HG02852 (cell line): ENCODE measurements around the gene COL28A1.
"Not testable (repeated sequence)": the region's sequence is repeated elsewhere in the genome, so short reads cannot be mapped to it uniquely, and the experiment has no call there.

Experiments
- ATAC-seq: cut with Tn5 transposase; IDR thresholded peaks from one replicate; pipeline ENCODE4 v1.9.1; 2021; ENCODE audit warnings: mild to moderate bottlenecking, moderate library complexity; ENCODE audit not compliant: unreplicated experiment

COL28A1 gene

DNA sequence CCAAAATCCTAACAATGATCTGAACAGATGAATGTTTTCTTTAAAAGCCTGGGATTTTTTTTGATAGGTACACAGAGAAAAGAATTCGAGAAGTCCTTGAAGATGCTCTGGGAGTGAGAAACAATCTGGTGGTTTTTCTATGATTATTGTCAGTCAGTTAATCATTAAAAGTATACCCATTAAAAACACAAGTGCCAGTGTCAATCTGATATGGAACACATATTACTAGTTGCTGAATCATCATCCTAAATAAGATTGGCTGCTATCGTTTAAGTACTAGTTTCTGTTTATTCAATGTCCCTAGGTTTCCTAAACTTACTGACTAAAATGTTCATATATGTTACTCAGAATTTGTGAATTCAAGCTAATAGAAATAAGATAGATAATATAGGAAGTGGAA, 16.1 kb downstream of the COL28A1 start:
- ATAC-seq: no peak

DNA sequence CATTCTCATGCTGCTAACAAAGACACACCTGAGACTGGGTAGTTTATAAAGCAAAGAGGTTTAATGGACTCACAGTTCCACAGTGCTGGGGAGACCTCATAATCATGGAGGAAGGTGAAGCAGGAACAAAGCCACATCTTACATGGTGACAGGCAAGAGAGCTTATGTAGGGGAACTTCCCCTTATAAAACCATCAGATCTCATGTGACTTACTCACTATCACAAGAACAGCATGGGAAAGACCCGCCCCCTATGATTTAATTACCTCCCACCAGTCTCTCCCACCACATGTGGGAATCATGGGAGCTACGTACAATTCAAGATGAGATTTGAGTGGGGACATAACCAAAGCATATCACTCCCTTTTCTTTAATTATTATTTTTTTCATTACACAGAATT, 16.6 kb downstream of the COL28A1 start:
- ATAC-seq: no peak

DNA sequence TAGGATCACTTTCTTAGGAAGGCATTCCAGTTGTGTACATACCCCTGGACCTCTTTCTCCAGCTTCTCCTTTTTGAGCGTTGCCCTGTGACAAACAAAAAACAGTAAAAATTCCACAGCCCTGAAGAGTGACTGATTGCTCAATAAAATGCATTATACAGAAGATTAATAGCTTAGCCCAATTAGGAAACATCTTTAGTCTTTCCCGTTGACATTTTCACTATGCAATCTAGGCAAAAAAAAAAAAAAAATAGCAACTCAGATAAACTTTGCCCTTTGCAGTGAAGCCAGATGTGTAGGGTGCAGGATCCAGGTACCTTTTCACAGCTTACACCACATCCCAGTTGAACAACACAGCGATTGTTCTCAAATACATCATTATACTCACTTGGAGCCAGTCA, 17.9 kb downstream of the COL28A1 start:
- no peak for ATAC-seq

DNA sequence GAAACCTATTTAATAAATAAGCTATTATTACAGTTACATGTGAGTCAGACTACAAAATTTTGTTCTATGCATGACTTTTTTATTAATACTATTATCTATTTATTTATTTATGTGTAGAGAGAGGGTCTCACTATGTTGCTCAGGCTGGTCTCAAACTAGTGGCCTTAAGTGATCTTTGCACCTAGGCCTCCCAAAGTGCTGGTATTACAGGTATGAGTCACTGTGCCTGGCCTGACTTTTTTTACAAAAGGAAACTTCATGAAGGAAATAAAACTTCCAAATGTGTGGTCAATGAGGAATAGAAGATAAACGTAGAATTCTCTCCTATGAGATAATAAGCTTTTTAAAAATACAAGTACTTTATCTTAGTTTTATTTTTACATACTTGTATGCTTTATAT, 19.0 kb downstream of the COL28A1 start:
- ATAC-seq: no peak

DNA sequence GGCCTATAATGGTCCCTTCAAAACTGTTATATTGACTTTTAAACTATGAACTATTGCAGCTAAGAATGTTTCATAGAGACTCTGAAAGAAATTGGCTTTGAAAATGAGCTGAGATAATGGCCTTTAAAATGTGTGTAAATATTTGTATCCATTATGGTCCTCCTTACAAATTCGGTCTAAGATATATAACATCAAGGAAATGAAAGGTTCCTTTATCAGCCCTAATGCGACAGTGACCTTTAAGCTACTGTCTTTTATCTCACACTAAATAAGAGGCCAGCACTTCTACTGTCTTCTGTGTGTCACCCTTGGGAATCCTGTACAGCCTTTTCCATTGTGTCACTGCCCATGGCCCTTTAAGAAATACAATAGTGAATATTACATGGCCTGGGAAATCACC, 19.5 kb downstream of the COL28A1 start:
- ATAC-seq: no peak

DNA sequence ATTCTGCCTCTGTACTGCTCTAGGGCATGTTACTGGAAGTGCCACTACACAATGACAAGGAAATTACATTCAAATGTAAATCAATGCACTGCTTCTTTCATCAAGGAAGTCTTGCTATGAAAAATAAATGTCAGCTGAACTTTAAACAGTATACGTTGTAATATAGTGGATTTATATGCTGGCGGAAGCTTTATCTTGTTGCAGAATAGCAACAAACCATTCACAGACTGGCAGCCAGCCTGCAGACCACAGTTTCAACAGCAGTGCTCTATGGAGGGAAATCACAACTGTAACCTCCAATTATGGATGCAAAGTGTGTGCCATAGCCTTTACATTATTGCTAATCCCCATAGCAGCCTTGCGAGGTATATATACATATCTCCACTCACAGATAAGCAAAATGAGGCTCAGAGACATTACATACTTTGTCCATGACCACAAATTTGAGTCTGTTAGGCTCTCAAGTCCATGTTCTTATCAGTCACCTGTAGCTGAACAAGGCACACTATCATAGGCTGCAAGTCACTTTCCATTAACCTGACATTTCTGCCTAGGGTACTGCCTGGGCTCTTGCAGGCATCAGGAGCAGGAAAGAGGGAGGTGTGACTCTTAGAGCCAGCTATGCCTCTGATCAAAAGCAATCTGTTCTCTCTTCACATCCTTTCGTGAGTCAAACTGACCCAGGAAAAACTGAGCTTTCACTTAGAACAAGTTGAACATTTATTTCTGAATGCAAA, 22.6 kb downstream of the COL28A1 start:
- ATAC-seq: no peak

DNA sequence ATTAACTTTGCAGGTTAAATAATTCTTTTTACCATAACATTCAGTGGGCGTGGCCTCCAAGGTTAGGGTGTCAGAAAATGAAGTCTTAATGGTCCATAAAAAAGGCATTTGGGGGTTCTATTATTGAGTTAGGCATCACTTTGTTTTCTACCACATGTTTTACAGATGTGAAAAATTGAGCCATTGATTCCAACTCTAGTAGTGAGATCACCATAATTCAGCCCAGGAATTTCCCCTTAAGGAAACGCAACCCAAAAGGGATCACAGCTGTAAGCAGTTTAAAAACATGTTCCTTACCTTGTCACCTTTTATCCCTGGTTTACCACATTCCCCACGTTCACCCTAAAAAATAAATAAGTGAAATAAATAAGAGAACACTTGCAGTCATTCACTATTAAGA, 24.9 kb downstream of the COL28A1 start:
- ATAC-seq: no peak

DNA sequence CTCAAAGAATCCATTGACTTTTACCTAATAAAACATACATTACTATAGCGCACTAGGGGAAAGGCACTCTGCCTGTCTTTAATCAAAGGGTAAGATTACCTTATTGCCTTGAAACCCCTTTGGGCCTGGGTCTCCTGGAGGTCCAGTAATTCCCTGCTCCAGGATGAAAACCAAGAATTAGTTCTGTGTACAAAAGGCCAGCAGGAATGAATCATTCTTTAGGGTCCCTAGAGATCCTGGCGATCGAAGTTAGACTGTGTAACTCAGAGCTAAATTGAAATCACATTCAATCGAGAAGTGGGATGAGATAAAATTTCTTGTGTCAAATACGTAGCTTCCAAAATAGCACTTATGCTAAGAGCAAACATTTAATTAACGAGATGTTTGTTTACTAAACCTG, 29.8 kb downstream of the COL28A1 start:
- ATAC-seq: no peak

DNA sequence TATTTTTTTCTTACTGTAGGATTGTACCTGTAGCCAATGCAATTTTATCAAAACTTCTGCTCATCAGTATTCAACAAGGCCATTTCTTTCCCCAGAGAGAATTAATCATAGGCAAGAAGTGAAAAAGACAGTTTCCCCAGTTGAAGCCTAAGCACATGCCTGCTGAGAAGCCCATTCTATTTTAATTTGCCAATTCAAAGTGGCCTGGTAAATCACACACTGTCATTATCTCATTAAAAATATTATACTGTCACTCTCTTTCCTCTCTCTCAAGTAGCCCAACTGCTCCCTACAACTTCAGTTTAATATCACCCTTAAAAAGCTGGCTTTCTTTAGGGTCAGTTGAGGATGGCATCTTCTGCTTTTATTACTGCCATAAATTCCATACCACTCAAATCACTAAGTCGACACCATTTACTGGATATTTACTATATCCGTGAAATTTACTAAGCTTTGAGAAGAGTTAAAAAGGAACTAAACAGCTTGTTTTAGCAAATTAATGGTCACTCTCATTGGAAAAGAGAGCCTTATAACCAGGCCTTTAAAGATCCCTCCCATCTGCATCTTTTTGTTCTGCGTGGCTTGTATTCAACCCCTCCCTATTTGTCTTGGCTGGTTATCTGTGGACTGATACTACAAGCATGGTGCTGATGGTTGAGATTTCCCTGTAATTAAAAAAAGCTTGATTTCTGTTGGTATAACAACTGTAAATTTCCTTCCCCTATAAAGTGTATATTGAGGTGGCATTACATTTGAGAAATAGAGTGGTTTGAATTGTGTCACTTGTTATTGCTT, 30.6 kb downstream of the COL28A1 start:
- no peak for ATAC-seq

DNA sequence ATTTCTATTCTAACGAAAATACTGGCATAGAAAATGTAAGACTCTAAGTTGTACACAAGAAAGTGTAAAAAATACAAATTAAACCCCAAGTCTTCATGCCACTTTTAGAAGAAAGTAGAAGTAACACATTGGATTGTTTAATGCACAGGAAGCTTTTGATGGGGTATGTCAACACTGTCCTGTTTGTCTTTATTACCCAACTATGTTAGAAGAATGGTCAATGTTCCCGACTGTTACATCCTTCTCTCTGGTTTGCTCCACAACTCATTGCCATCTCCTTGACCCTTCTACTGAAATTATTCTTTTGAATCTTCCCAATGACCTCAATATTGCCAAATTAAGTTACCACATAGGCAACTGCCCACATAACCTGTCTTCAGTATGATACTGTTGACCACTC, 35.8 kb downstream of the COL28A1 start:
- ATAC-seq: no peak

DNA sequence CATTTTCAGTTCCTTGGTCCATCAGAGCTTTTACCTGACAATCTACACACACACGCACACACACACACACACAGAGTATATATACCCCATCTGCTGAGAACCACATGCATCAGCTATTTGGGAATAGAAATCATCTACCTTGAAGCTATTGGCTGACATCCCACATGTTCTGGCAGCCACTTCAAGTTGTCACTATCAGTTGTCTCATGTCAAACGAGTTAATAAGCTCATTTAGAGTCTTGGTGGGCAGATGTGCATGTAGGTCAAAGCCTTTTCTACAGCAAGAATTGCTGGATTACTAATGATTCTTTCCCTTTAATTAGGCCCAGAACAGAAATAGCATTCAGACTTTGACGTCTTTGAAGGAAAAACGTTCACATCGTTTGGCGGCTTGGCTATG, 36.8 kb downstream of the COL28A1 start:
- ATAC-seq: no peak

DNA sequence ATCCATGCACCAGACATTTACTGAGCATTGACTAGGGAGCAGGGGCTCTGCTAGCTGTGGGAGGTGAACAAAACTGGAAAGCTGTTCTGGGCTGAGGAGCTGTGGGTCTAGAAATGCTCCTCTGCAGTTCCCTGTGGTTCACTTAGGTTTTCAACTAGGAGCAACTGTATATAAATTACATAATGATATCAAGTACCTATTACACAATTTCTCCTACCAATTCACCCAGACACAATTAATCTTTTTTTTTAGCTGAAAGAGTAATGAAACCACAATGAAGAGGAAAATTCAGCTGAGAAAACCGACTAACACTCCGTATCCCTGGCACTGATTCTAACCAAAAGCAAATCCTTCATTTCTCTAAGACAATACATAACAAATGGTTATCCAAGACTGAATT, 39.4 kb downstream of the COL28A1 start:
- ATAC-seq: no peak

DNA sequence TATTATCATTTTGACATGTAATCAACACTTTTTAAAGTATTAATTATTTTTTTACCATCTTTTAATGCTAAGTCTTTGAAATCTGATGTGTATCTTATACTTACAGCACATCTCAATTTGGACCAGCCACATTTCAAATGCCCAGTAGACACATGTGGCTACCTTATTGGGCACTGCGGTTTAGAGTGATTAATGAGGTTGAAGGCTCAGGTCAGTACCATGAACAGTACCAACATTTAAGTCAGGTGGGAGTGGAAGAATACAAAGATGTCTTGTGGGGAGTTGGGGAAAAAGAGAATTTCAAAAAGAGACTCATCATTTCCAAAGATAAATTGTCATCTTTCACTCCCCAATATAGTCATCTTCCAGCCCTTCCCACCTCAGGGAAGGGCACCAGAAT, 40.5 kb downstream of the COL28A1 start:
- no peak for ATAC-seq

DNA sequence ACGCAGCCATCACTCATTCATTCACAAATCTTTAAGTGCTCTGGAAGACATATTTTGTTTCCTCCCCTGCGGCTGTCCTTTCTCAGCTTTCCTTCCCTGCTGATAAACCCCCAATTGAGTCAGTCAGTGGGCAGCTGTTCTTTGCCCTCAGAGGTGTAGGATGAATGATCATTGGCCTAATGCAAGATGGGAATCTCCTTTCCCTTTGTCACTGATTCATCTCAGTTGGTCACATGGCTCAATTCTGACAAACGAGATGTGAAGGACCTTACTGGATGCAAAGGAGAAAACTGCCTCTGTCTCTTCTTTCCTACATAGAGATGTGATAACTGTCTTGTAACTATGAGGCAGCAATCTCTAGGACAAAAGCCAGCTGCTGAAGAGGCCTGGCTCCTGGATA, 44.6 kb downstream of the COL28A1 start:
- no peak for ATAC-seq

DNA sequence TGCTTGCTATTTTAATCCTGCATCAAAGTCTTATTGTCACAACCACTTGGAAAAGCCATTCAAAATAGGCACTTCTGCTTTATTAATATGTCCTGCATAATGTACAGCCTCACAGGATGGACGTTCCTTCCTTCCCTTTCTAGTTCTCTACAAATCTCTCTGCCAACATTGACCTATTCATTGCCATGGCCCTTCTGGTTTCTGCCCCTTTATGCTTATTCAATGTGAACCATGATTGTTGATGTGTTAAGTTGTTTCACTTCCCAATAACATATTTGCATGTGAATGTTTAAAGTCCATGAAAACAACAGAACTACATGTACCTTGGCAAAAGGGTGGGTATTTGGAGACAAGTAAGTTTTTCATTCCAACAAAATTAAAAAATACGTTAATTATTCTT, 45.7 kb downstream of the COL28A1 start:
- no peak for ATAC-seq

DNA sequence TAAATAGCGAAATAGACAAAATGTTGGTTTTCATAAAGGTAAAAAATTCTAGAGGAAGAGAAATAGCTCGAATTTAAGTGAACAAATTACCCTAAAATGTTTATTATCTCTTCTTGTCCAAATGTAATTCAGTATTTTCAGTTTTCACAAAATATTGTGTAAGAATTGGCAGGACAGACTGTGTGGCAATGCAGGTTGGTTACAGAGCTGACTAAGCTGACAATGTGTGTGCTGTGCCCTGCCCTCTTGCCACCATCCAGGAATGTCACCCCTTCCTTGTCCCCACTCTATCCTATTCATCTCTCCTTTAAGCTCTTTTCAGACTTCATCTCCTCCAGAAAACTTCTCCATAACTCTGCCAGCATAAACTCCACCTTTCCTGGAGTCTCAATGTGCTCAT, 46.1 kb downstream of the COL28A1 start:
- no peak for ATAC-seq

DNA sequence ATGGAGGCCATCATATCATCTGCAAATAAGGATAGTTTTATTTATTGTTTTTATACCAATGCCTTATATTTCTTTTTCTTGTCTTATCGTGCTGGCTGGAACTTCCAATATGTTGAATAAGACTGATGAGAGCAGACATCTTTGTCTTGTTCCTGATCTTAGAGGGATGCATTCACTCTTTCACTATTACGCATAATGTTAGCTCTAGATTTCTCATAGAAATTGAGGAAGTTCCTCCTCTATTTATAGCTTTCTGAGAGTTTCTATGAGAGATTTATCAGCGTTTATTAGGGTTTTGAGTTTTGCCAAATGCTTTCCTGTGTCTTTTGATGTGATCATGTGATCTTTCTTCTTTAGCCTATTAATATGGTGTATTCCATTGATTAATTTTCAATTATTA, 49.3 kb downstream of the COL28A1 start:
- ATAC-seq: no peak

DNA sequence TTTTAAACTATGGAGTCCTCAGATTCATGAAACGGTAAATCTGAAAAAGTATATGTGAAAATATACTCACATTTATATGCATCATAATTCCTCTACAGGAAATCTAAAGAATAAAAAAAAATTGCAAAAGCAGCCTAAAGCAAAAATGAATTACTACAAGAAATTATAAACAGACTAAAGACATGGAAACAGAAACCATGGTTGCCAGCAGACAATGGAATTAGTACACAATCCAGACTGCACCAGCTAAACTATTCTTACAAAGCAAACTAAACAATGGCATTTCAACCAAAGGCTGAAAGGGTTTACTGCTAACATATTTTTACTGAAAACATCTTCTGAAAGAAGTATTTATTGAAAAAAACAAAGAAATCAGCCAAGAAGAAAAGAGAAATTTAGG, 51.6 kb downstream of the COL28A1 start:
- ATAC-seq: no peak

DNA sequence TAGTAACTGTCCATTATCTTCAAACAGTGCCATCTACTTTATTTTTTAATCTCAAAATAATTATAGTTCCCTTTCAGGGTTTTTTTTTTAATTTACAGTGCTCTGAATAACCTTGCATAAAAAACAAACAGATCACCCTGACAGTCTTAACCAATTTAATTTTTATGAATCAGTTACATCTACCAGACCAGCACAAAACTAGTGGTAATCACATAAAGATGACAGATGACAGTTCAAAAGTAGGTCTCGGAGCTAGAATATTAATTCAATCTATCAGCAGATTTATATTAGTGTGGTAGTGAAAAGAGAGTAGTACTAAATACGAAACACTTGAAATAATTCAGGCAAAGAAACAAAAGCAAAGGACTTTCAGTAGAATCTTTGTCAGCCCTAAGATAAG, 53.9 kb downstream of the COL28A1 start:
- ATAC-seq: no peak

DNA sequence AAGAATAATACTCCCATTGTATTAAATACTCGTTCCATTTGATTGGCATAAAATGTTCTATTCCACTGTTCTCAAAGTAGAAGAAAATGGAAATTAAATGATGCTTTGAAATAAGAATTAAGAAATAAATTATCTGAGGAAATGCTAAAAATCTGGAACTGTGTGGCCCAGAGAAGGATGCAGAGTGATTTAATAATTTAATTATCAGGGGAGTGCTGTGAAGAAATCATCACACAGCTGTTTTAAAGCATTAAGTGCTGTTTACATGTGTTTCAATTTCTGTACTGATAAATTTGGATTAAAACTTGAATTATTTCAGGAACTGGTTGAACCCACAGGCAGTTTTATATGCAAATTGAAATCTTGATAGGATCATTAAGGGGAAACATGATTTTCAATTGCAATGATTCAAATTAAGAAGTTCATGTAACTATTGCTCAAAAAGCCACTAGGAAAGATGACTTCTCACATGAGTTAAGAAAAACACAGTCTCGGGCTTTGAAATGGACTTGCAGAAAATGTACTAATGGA, 56.3 kb downstream of the COL28A1 start:
- no peak for ATAC-seq

DNA sequence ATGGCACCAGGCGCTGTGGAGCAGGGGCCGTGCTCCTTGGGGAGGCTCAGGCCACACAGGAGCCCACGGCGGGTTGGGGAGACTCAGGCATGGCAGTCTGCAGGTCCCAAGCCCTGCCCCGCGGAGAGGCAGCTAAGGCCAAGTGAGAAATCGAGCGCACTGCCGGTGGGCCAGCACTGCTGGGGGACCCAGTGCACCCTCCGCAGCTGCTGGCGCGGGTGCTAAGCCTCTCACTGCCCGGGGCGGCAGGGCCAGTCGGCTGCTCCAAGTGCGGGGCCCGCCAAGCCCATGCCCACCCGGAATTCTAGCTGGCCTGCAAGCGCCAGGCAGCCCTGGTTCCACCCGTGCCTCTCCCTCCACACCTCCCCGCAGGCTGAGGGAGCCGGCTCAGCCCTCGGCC, 57.1 kb downstream of the COL28A1 start:
- ATAC-seq: no peak

DNA sequence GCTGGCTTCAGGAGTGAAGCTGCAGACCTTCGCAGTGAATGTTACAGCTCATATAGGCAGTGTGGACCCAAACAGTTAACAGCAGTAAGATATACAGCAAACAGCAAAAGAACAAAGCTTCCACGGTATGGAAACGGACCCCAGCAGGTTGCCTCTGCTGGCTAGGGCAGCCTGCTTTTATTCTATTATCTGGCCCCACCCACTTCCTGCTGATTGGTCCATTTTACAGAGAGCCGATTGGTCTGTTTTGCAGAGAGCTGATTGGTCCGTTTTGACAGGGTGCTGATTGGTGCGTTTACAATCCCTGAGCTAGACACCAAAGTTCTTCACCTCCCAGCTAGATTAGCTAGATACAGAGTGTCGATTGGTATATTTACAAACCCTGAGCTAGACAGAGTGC, 58.0 kb downstream of the COL28A1 start:
- not testable (repeated sequence) for ATAC-seq
